GM18873 (cell line): Measurements from ENCODE around the gene EPB41L2.
"Not testable (repeated sequence)": the region's sequence is repeated elsewhere in the genome, so short reads cannot be mapped to it uniquely, and the experiment has no call there.

ENCODE experiments used
- ATAC-seq: cut with Tn5 transposase; IDR thresholded peaks from one replicate; pipeline ENCODE4 v1.9.1; 2021; ENCODE audit warnings: mild to moderate bottlenecking, moderate library complexity, moderate number of reproducible peaks; ENCODE audit not compliant: unreplicated experiment, low FRiP score

EPB41L2 gene

DNA sequence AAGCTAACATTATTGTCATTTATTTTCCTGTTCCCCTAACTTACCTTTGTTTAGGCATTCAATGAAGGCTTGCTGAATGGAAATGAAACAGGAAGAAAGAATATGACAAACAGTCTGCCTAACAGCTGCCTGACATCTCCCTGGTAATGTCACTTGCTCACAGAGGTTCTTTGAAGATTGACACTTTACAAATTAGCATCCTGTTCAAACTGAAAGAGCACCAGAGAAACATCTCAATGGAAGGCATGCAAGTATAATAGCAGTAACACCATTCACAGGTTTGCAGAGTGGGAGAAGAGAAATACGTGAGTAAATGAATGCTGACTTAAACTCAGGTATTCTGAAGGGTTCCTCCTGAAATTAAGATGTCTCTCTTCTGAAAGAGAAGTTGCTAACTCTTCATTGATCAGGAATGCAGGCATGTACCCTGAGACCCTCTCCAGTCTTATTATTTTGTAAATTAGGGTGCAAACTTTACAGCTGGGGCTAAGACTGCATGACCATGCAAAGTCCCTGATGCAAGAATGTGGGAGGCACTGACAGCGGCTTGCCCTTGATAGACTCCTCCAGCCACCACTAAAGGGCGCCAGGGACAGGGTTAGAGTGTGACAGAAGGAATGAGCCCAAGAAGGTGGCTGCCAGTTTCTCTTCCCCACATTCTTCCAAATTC lies 237.1 kb downstream of the EPB41L2 start:
- no peak for ATAC-seq

DNA sequence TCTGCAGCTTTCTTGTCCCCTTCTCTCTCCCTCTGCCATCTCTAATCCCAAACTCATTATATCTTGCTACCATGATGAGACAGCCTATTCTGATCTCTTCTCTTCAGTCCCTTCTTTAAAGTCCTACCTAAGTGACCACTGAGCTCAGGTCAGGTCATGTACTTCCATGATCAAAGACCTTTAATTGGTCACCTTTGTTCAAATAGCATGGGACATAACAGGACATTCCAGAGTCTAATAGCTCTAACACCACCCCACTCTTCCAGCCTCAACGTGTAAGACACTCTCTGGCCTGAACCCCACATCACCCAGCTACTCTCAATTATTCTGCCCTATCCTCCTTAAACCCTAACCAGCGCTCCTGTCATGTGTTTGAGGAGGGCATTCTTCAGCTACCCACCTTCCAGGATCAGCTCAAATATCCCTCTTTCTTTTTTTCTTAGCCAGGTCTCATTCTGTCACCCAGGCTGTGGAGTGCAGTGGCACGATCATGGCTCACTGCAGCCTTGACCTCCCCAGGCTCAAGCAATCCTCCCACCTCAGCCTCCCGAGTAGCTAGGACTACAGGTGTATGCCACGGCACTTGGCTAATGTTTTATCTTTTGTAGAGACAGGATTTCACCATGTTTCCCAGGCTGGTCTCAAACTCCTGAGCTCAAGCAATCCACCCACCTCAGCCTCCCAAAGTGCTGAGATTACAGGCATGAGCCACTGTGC lies 237.9 kb downstream of the EPB41L2 start:
- ATAC-seq = no peak

DNA sequence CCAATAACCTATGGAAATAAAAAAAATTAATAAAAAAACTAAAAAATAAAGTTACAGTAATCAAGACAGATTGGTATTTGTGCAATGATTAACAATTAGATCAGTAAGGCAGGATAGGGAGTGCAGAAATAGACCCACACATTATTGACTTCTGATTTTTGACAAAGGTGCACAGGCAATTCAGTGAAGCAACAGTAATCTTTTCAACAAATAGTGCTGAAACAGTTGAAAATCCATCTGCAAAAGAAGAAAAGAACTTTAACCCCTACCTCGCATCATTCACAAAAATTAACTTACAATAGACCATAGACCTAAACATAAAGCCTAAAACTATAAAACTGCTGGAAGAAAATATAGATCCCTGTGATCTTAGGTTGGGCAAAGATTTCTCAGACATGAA lies 240.3 kb downstream of the EPB41L2 start:
- ATAC-seq = no peak

DNA sequence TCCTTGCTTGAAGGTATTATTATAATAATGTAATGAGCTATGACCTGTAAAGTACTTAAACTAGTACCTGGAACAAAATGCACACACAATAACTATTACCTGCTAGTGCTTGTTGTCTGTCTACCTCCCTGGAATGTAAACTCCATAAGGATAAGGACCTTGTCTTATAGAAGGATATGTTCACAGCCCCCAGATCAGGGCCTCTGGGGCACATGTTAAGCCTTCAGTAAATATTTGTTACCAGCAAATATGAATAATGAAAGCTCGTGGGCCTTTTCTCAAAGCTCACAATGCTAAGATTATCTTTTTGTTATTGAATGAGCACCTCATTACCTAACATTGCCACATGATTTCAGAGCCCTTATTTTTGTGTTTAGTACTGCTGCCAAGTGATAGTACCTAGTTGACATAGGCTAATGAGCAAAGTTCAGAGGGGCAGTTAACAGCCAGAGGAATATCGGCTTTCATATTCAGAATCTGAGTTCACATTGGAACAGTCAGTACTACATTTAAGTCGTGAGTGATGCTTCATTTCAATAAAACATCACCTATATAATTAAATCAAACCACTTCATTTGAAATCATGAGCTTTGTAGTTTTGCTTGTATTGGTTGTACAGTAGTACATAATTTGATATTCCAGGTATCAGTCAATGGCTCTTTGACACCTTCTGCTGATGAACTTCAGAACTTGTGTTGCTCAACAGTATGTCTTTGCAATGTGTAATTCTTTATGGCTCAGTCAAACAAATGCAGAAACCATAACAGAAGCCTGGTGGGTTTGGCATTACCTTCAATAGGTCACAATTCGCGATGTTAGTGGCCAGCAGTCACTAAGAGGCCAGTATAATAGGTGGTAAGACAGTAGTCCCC lies 247.6 kb downstream of the EPB41L2 start:
- ATAC-seq = no peak

DNA sequence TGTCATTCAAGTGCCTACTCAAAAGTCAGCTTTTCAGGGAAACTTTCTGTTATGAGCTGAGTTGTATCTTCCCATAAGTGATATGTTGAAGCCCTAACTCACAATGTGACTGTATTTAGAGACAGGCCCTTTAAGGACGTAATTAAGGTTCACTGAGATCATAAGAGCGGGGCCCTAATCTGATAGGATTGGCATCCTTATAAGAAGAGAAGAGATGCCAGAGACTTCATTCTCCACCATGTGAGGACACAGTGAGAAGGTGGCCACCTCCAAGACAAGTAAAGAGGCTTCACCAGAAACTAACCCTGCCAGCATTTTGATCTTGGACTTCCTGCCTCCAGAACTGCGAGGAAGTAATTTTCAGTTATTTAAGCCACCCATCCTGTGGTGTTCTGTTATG lies 248.5 kb downstream of the EPB41L2 start:
- ATAC-seq = no peak

DNA sequence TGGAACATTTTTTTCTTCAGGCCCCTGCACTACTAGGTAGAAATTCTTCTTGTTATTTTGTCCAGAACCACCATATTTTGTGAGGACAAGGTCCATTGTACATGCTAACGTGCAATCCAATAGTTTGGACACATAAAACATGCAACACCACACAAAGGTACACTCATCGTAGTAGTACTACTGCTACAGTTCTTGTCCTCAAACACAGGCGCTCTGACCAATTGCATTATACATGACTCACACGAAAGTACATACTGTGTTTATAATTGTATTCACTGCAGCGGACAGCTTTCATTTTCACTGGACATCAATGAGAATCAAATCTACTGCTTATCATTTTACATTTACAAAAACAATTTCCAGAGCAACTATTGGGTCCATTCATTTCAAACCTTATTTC lies 251.1 kb downstream of the EPB41L2 start:
- no peak for ATAC-seq

DNA sequence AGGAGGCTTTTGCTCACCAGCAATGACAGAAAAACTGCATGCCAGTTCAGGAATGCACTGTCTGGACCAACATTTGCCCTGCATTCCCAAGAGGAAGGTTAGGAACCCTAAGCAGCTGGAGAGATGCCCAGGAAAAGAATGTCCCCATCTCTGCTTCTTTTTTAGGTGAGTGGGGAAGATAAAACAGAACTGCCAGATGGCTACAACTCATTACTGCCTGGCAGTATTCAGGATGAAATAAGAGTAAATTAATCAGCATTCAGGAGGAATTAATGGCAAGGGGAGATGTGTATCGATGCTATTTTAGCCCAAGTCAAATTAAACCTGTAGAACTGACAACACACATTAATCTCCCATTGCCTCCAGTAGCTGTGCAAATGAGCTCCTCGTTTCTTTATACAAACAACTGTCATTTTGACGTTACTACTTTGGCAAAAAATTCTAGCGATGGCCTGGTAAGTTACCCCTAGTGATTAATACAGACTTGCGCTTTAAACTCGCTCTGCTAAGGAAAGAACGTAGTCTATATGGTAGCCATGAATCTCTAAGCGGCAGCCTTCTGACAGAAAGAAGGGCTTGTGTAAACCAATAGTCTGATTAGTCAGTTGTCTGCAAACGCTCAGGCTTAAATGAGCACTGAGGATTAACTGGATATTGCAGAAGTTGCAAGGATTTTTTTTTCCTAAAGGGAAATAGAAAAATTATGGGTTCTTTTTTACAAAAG lies 252.6 kb downstream of the EPB41L2 start:
- ATAC-seq = no peak

DNA sequence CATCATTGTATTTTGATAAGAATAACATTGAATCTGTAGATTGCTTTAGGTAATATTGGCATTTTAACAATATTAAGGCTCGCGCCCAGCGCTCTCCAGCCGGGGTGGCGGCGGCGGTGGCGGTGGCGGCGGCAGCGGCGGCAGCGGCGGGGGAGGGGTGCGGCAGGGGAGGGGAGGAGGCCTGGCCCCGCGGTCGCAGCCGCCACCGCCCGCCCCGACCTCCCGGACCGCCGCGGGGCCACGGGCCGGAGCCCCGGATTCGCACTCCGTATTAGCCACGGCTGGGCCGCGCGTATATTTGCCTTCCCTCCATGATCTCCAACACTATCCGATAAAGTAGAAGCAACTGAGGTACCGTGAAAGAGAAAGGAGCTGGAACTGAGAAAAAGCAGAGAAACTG lies 261.7 kb downstream of the EPB41L2 start:
- not testable (repeated sequence) for ATAC-seq

DNA sequence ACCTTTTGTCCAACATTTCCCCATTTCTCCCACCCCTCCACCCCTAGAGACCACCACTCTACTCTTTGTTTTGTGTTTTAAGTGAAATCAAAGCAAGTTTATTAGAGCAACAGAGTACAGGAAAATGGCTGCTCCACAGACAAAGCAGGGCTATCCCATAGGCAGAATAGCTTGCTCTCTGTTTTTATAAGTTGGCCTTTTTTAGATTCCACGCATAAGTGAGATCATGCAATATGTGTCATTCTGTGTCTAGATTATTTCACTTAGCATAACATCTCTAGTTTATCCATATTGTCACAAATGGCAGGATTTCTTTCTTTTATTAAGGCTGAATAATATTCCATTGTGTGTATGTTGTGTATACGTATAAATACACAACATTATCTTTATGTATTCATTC lies 266.0 kb downstream of the EPB41L2 start:
- ATAC-seq = no peak

DNA sequence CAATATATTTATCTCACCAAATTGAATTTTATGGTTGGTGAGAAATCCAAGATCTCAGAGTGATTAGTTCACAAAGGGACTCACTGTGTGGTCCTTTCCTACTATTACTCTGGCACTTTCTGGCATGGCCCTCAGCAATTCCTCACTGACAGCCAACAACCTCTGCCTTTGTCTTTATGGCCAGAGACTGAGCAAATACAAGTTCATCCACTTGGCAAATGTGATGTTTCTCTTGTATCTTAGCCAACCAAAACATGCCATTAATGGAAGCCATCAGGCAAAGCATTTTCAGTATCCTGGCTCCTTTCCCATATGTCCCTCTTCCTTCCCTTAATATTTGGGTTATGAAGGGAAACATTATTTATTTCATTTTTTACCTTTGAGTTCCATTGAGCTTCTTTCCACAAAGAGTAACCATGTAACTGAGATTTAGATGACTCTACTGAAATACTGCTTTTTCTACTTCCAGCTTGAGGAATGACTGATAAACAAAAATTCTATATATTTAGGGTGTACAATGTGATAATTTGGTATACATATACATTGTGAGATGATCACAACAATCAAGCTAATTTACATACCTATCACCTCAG lies 266.6 kb downstream of the EPB41L2 start:
- ATAC-seq = no peak

DNA sequence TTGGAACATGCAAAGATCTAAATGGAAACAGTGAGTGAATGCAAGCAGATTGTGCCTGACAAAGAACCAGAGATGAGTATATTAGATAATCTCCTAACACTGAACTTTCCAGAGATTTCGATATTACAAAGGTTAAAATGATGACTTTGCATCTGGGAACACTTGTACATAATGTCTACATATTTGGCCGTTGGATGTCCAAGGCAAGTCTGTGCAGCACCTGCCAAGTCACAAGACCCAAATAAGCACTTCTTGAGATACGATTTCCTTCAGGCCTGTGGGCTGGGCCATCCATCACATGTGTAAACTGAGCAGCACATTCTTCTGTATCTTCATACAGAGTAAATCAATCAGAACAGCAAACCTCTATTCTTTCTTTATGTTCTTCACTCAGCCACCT lies 268.3 kb downstream of the EPB41L2 start:
- no peak for ATAC-seq

DNA sequence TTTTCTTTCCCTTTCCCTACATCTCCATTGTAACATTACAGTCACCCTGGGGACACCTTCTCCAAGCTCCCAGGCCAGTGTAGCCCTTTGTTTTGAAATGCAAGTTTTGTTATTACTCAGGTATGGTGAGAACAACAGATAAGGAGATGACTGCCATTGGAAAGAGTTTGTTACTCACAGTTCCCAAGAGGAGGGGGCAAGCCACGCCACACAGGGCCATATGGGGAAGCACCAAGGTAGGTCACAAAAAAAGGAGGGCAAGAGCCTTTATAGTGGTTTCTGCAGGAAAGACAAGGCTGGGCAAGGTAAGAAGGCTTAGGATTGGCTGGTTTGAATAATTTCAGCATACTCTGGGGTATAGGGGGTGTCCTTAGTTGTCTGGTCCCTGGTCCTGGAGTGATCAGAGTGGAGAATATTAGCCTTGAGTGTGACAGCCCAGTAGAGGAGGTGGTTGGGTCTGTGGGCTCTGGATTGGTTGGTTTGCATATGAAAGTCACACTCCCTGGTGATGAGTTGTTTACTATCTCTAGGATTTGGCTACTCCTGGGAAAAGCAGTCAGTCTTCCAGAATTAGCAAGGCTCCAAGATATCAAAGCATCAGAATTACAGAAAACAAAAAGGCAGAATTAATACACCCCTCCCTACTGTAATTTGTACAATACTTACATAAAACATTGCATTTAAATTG lies 268.9 kb downstream of the EPB41L2 start:
- no peak for ATAC-seq
